Tracheal epithelial cell (primary cell): ENCODE measurements around the gene PGGT1B. TPM values are rescaled to one million over a fixed set of nuclear protein-coding genes. Genes with fewer than 3 reads are reported as not detected.

ENCODE experiments used
- total RNA-seq: library from RNA; depleted of rRNA; stranded (reverse); fragments of >200 nt; gene quantifications from 2 replicates; pipeline ENCODE4 v1.2.1, GENCODE V29; 2014

PGGT1B gene
- total RNA-seq, result 8.5 and 12.0 TPM in 2 replicates

DNA sequence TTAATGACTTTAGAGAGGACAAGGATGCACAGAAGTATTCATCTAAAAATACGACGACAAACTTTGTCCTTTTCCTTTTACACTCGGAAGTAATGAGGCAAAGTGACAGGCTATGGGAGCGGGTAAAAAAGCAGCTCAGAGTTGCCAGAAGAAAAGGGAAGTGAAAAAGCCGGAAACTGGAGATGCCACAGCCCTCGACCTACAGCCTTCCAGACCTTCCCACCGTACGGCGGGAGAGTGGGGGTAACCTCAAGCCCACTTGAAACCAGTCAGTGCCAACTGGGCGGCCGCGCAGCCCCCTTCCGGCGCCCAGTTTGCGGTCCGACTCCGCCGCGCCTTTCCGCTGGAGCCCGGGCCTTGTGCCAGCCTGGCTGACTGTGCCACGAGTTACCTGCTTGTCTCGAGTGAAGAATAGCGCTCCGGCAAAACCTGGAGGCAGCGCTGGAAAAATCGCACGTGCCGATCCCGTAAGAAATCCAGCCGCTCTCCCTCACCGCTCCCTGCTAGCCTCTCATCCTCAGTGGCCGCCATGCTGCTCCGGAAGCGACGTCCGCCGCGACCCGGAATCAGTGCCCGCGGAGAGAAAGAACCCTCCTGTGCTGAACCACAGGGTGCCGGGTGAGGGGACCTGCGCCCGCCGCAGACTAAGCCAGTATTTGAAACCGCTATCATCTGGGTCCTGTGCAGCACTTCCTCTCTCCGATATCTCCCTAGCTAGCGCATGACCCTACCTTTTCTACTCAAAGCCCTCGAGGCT is at the start of gene PGGT1B:
Gene PGGT1B (minus strand): TSS at position 557 of the 757 bp plus-strand sequence. CDS start 26 bp downstream, at position 531.

GRCh38 chr5:115296124-115297022 is 33.7 kb upstream of the PGGT1B start, which contains the start of gene CCDC112:
Gene CCDC112, minus strand, starts transcription at chr5:115296654. Its CDS starts 111 bp downstream, at chr5:115296543.

GRCh38 chr5:115169487-115170133 is 93.1 kb downstream of the PGGT1B start, which contains the start of gene TRIM36:
Gene TRIM36, minus strand, starts transcription at chr5:115169908. Its CDS starts 274 bp downstream, at chr5:115169634.

Other genes starting within 250 kb of the PGGT1B start
- gene TRIM36, start 93.0 kb downstream of the PGGT1B start, total RNA-seq, result 1.3 and 3.6 TPM in 2 replicates
- gene CCDC112, start 33.8 kb upstream of the PGGT1B start, total RNA-seq, result 5.8 and 8.7 TPM in 2 replicates